Fibroblast of lung (primary cell): ENCODE results near the gene CHCHD6. TPM values are rescaled to one million over a fixed set of nuclear protein-coding genes. Genes with fewer than 3 reads are reported as not detected.

ENCODE experiments used
- DNase-seq, 2 donors: peaks; one replicate each; pipeline versions ENCODE4 v3.0.0 to v3.0.0-alpha.2; 2010; ENCODE audit warnings: low read depth in 2 of 2
- H2AFZ ChIP-seq: 2 replicates; pipeline ENCODE4 v1.5.1; 2012; ENCODE audit warnings: low read length, control low read depth, inconsistent platforms
- H3K27ac ChIP-seq: 2 replicates; pipeline ENCODE4 v1.5.1; 2011; ENCODE audit warnings: low read length, control low read depth; ENCODE audit not compliant: insufficient read depth
- H3K27me3 ChIP-seq: 2 replicates; pipeline ENCODE4 v1.5.1; 2011; ENCODE audit warnings: mild to moderate bottlenecking, low read length; ENCODE audit not compliant: control insufficient read depth, insufficient read depth
- H3K36me3 ChIP-seq: 2 replicates; pipeline ENCODE4 v1.5.1; 2011; ENCODE audit warnings: low read length; ENCODE audit not compliant: control insufficient read depth, insufficient read depth
- H3K4me1 ChIP-seq: 2 replicates; pipeline ENCODE4 v1.5.1; 2011; ENCODE audit warnings: low read length; ENCODE audit not compliant: control insufficient read depth, insufficient read depth; ENCODE audit errors: extremely low read depth
- H3K4me2 ChIP-seq: 2 replicates; pipeline ENCODE4 v1.5.1; 2011; ENCODE audit warnings: low read length, control low read depth; ENCODE audit not compliant: insufficient read depth; ENCODE audit errors: extremely low read depth
- H3K4me3 ChIP-seq, 4 experiments: fragments of 200-600 bp in 1 of 4; sonication (generic) in 1 of 4; replicated peaks in 1 of 4; 2 replicates each; pipeline ENCODE4 v1.5.1; 2011 to 2016; ENCODE audit warnings: low read length in 4 of 4, low read depth in 3 of 4, mild to moderate bottlenecking in 3 of 4, control low read depth in 2 of 4, inconsistent platforms in 1 of 4, mixed read lengths in 1 of 4; ENCODE audit not compliant: insufficient read depth in 1 of 4; ENCODE audit errors: control extremely low read depth in 1 of 4
- H3K79me2 ChIP-seq: 2 replicates; pipeline ENCODE4 v1.5.1; 2012; ENCODE audit warnings: mild to moderate bottlenecking, low read length, inconsistent platforms; ENCODE audit not compliant: control insufficient read depth, insufficient read depth
- H3K9ac ChIP-seq: 2 replicates; pipeline ENCODE4 v1.5.1; 2011; ENCODE audit warnings: mild to moderate bottlenecking, low read length, control low read depth; ENCODE audit not compliant: insufficient read depth
- H3K9me3 ChIP-seq: 2 replicates; pipeline ENCODE4 v1.5.1; 2012; ENCODE audit warnings: low read depth, low read length; ENCODE audit not compliant: control insufficient read depth, insufficient read depth
- H4K20me1 ChIP-seq: 2 replicates; pipeline ENCODE4 v1.5.1; 2011; ENCODE audit warnings: low read length; ENCODE audit not compliant: control insufficient read depth, insufficient read depth; ENCODE audit errors: extremely low read depth
- CTCF ChIP-seq, 2 donors: IDR thresholded peaks in 1 of 2; conservative IDR thresholded peaks in 1 of 2; 1 replicate in 1 of 2; 2 replicates in 1 of 2; pipeline ENCODE4 v1.5.1; 2011 to 2012; ENCODE audit warnings: low read length in 2 of 2, control low read depth in 1 of 2, inconsistent platforms in 1 of 2, low read depth in 1 of 2, mild to moderate bottlenecking in 1 of 2
- EZH2 ChIP-seq: IDR thresholded peaks from 2 replicates; pipeline ENCODE4 v1.5.1; 2012; ENCODE audit warnings: low read length, control low read depth, mild to moderate bottlenecking; ENCODE audit errors: missing control alignments
- polyA plus RNA-seq, 2 donors: library from polyadenylated mRNA; depleted of rRNA in 1 of 2; stranded (reverse) in 1 of 2; unstranded in 1 of 2; fragments of >200 nt; gene quantifications; 2 replicates each; pipeline ENCODE4 v1.2.1, GENCODE V29; 2011 to 2012; ENCODE audit warnings: missing spikeins in 1 of 2
- total RNA-seq: library from RNA; depleted of rRNA; stranded (reverse); fragments of >200 nt; gene quantifications from 2 replicates; pipeline ENCODE4 v1.2.1, GENCODE V29; 2014

CHCHD6 gene
- total and polyA plus RNA-seq, 2 donors (not counting 1 experiment from before 2014, with no cell fraction given): 9.5 to 11.1 TPM

GRCh38 chr3:126881861-126882260 lies 177.8 kb downstream of the CHCHD6 start:
- no peak overlapping the region for H3K4me3 ChIP-seq
- H3K27me3 ChIP-seq: no peaks in the 10 kb centered on the region
- H3K4me1 ChIP-seq: peaks cover 3% of the 10 kb centered on the region
- H3K9ac ChIP-seq: no peak overlapping the region
- no peaks in the 10 kb centered on the region for H4K20me1 ChIP-seq
- H3K9me3 ChIP-seq: no peaks in the 10 kb centered on the region
- no peaks in the 10 kb centered on the region for H3K36me3 ChIP-seq
- no peak overlapping the region for H2AFZ ChIP-seq
- no peak for TF ChIP-seq EZH2
- TF ChIP-seq CTCF (conservative IDR thresholded peaks at IDR 0.05 in 1 of 2, IDR thresholded peaks at IDR 0.05 in 1 of 2; ENCODE audit: low read depth in 1 of 2, low read length in 2 of 2): no peak
- no peak overlapping the region for H3K4me2 ChIP-seq
- no peak overlapping the region for H3K27ac ChIP-seq
- no peak for DNase-seq
- H3K79me2 ChIP-seq: no peaks in the 10 kb centered on the region

GRCh38 chr3:126883241-126883640 lies 179.2 kb downstream of the CHCHD6 start:
- Histone ChIP-seq H3K9me3 (no peaks in the 10 kb centered on the region), H3K27ac (no peak overlapping the region), H3K79me2 (no peaks in the 10 kb centered on the region), H3K27me3 (no peaks in the 10 kb centered on the region), H3K36me3 (no peaks in the 10 kb centered on the region), H3K4me1 (peaks cover 3% of the 10 kb centered on the region), H3K4me3 (no peak overlapping the region), H4K20me1 (no peaks in the 10 kb centered on the region), H3K4me2 (no peak overlapping the region), H3K9ac (no peak overlapping the region), H2AFZ (no peak overlapping the region)
- peak; percentile 29 to 40 for DNase-seq
- TF ChIP-seq EZH2: no peak
- no peak for TF ChIP-seq CTCF (conservative IDR thresholded peaks at IDR 0.05 in 1 of 2, IDR thresholded peaks at IDR 0.05 in 1 of 2; ENCODE audit: low read depth in 1 of 2, low read length in 2 of 2)

GRCh38 chr3:126885425-126885824 lies 181.4 kb downstream of the CHCHD6 start:
- no peak for DNase-seq
- Histone ChIP-seq H2AFZ (no peak overlapping the region), H4K20me1 (no peaks in the 10 kb centered on the region), H3K4me2 (no peak overlapping the region), H3K4me1 (peaks cover 3% of the 10 kb centered on the region), H3K79me2 (no peaks in the 10 kb centered on the region), H3K9me3 (no peaks in the 10 kb centered on the region), H3K27ac (no peak overlapping the region), H3K4me3 (no peak overlapping the region), H3K27me3 (no peaks in the 10 kb centered on the region), H3K36me3 (no peaks in the 10 kb centered on the region), H3K9ac (no peak overlapping the region)
- TF ChIP-seq CTCF (conservative IDR thresholded peaks at IDR 0.05 in 1 of 2, IDR thresholded peaks at IDR 0.05 in 1 of 2; ENCODE audit: low read depth in 1 of 2, low read length in 2 of 2) (no peak), EZH2 (no peak)
